OCI-LY1 (cell line): ENCODE results near the gene INTS14.

Source experiments
- H2AFZ ChIP-seq: fragments of 200-600 bp; sonication (generic), shearing (Covaris generic); 2 replicates; pipeline ENCODE4 v1.6.0; 2014; ENCODE audit warnings: antibody characterized with exemption, mild to moderate bottlenecking, low read length
- H3F3A ChIP-seq: fragments of 200-600 bp; sonication (generic), shearing (Covaris generic); 2 replicates; pipeline ENCODE4 v1.6.0; 2014; ENCODE audit warnings: mild to moderate bottlenecking, antibody characterized with exemption, low read length, moderate library complexity; ENCODE audit not compliant: insufficient read depth
- H3K27ac ChIP-seq: fragments of 200-600 bp; sonication (generic); 2 replicates; pipeline ENCODE4 v1.5.1; 2014; ENCODE audit warnings: low read length, mixed run types, mild to moderate bottlenecking, low read depth; ENCODE audit not compliant: poor library complexity, severe bottlenecking
- H3K27me3 ChIP-seq: fragments of 200-600 bp; sonication (generic); 2 replicates; pipeline ENCODE4 v1.6.0; 2014; ENCODE audit warnings: antibody characterized with exemption, mild to moderate bottlenecking, low read length, moderate library complexity; ENCODE audit not compliant: insufficient read depth
- H3K36me3 ChIP-seq: fragments of 200-600 bp; sonication (generic); 2 replicates; pipeline ENCODE4 v1.6.1; 2014; ENCODE audit warnings: mild to moderate bottlenecking, antibody characterized with exemption, low read length, moderate library complexity, mixed read lengths; ENCODE audit not compliant: insufficient read depth
- H3K4me1 ChIP-seq: fragments of 200-600 bp; sonication (generic); 2 replicates; pipeline ENCODE4 v1.5.1; 2014; ENCODE audit warnings: mild to moderate bottlenecking, low read length, moderate library complexity; ENCODE audit not compliant: insufficient read depth, severe bottlenecking
- H3K4me2 ChIP-seq: fragments of 200-600 bp; sonication (generic), shearing (Covaris generic); 2 replicates; pipeline ENCODE4 v1.6.1; 2014; ENCODE audit warnings: low read length
- H3K4me3 ChIP-seq: fragments of 200-600 bp; sonication (generic); 2 replicates; pipeline ENCODE4 v1.5.1; 2014; ENCODE audit warnings: low read length, low read depth, mild to moderate bottlenecking, mixed read lengths; ENCODE audit not compliant: poor library complexity, severe bottlenecking
- H3K79me2 ChIP-seq: fragments of 200-600 bp; shearing (Covaris generic); 2 replicates; pipeline ENCODE4 v1.6.1; 2016; ENCODE audit warnings: mixed run types, low read length, mixed read lengths; ENCODE audit not compliant: insufficient read depth
- H3K9ac ChIP-seq: fragments of 200-600 bp; sonication (generic), shearing (Covaris generic); 2 replicates; pipeline ENCODE4 v1.6.1; 2014; ENCODE audit warnings: mild to moderate bottlenecking, low read length, mixed read lengths
- H3K9me2 ChIP-seq: fragments of 200-600 bp; sonication (generic), shearing (Covaris generic); 2 replicates; pipeline ENCODE4 v1.6.1; 2014; ENCODE audit warnings: low read depth, mild to moderate bottlenecking, low read length, mixed read lengths
- H3K9me3 ChIP-seq: fragments of 200-600 bp; shearing (Covaris generic); 2 replicates; pipeline ENCODE4 v1.6.1; 2014; ENCODE audit warnings: low read length, mixed read lengths
- H4K20me1 ChIP-seq: fragments of 200-600 bp; sonication (generic), shearing (Covaris generic); 2 replicates; pipeline ENCODE4 v1.6.0; 2016; ENCODE audit warnings: mild to moderate bottlenecking, low read length; ENCODE audit not compliant: insufficient read depth
- CTCF ChIP-seq: fragments of 200-600 bp; sonication (generic), shearing (Covaris generic); IDR thresholded peaks from 2 replicates; pipeline ENCODE4 v1.5.1; 2017; ENCODE audit warnings: mild to moderate bottlenecking, antibody characterized with exemption, low read length, moderate library complexity, mixed read lengths
- EZH2 ChIP-seq: fragments of 200-600 bp; sonication (generic), shearing (Covaris generic); IDR thresholded peaks from 2 replicates; pipeline ENCODE4 v1.8.0; 2017; ENCODE audit warnings: borderline replicate concordance, mixed run types, mild to moderate bottlenecking, antibody characterized with exemption, low read length, moderate library complexity, mixed read lengths

Gene INTS14

GRCh38 chr15:65598468-65598867, 12.5 kb downstream of the INTS14 start:
- Histone ChIP-seq H3K9me2 (no peaks in the 10 kb centered on the region), H2AFZ (no peak overlapping the region), H3K27ac (no peak overlapping the region), H3K4me2 (no peak overlapping the region), H3K4me1 (peaks cover 5% of the 10 kb centered on the region), H3K4me3 (no peak overlapping the region), H4K20me1 (no peaks in the 10 kb centered on the region), H3K79me2 (no peaks in the 10 kb centered on the region), H3K27me3 (no peaks in the 10 kb centered on the region), H3K36me3 (peaks cover 80% of the 10 kb centered on the region), H3K9me3 (no peaks in the 10 kb centered on the region), H3K9ac (no peak overlapping the region), H3F3A (no peaks in the 10 kb centered on the region)
- TF ChIP-seq CTCF (no peak), EZH2 (no peak)

DNA sequence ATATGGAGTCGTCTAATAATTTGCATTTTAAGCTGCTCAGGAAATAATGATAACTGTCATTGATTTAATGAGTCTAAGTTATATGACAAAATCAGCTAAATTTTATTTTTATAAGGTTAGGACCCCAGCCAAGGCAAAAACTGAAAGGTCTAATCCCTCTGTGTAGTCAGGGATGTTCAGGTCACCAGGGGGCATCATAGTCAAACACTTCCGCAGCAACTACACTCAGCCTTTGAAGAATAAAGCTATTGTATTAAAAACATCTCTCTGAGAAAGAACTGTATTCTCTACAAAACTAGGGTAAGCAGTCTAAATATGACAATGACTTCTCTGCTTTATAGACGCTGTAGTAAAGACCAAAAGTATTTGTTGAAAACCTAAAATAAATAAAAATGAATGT, 15.0 kb downstream of the INTS14 start:
- H3K36me3 ChIP-seq = peaks cover 84% of the 10 kb centered on the region
- H2AFZ ChIP-seq = no peak overlapping the region
- H3K79me2 ChIP-seq = no peaks in the 10 kb centered on the region
- no peak overlapping the region for H3K4me3 ChIP-seq
- H3F3A ChIP-seq = no peaks in the 10 kb centered on the region
- no peaks in the 10 kb centered on the region for H3K27me3 ChIP-seq
- no peaks in the 10 kb centered on the region for H4K20me1 ChIP-seq
- no peaks in the 10 kb centered on the region for H3K9me3 ChIP-seq
- no peak overlapping the region for H3K4me2 ChIP-seq
- H3K9ac ChIP-seq = no peak overlapping the region
- H3K27ac ChIP-seq = no peak overlapping the region
- TF ChIP-seq EZH2 = no peak
- peak; percentile 66 for TF ChIP-seq CTCF
- H3K4me1 ChIP-seq = peaks cover 5% of the 10 kb centered on the region
- no peaks in the 10 kb centered on the region for H3K9me2 ChIP-seq

DNA sequence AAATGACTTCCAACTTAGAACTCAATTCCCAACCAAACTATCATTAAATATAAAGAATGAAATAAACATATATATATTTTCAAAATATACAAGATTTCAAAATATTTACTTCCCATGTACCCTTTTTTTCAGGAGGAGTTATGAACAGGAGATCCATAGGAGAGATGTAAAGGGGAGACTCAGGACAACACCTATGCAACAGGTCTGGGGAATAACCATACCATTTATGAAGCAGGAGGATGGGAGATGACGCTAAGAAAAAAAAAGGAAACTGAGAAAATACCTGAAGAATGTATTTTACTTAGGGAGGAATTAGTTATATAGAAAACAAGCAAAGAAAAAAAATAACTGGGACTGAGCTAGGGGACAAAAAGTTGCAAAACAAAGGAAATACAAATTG, 23.8 kb downstream of the INTS14 start:
- H3K79me2 ChIP-seq = no peaks in the 10 kb centered on the region

More for the DNA sequence above, 23.8 kb downstream of the INTS14 start:
- Histone ChIP-seq H3K27me3 (no peaks in the 10 kb centered on the region), H3K36me3 (peaks cover 83% of the 10 kb centered on the region), H3K4me2 (no peak overlapping the region), H2AFZ (no peak overlapping the region), H3K4me3 (no peak overlapping the region), H3K9me3 (no peaks in the 10 kb centered on the region), H4K20me1 (no peaks in the 10 kb centered on the region), H3F3A (no peaks in the 10 kb centered on the region), H3K4me1 (peaks cover 18% of the 10 kb centered on the region), H3K9me2 (no peaks in the 10 kb centered on the region), H3K27ac (no peak overlapping the region), H3K9ac (no peak overlapping the region)
- TF ChIP-seq EZH2 (no peak), CTCF (no peak)
